Progenitor cell of endocrine pancreas (in vitro differentiated cells): ENCODE results near the gene FBXL2. TPM values are rescaled to one million over a fixed set of nuclear protein-coding genes. Genes with fewer than 3 reads are reported as not detected.

Source experiments
- DNase-seq: peaks from one replicate; pipeline ENCODE4 v3.0.0; 2021; ENCODE audit warnings: low spot score; ENCODE audit not compliant: unreplicated experiment
- H3K27ac Mint-ChIP-seq: 2 replicates; pipeline ENCODE4 v1.8.0; 2021; ENCODE audit warnings: mild to moderate bottlenecking, moderate library complexity, mixed read lengths
- H3K27me3 Mint-ChIP-seq: 2 replicates; pipeline ENCODE4 v1.8.0; 2021; ENCODE audit warnings: mixed read lengths
- H3K36me3 Mint-ChIP-seq: 2 replicates; pipeline ENCODE4 v1.8.0; 2022; ENCODE audit warnings: mixed read lengths; ENCODE audit not compliant: insufficient read depth
- H3K4me1 Mint-ChIP-seq: 2 replicates; pipeline ENCODE4 v1.8.0; 2021; ENCODE audit warnings: low read depth, mixed read lengths
- H3K4me3 Mint-ChIP-seq: 2 replicates; pipeline ENCODE4 v1.8.0; 2021; ENCODE audit warnings: low read depth, mild to moderate bottlenecking, moderate library complexity, mixed read lengths
- H3K9me3 Mint-ChIP-seq: 2 replicates; pipeline ENCODE4 v1.8.0; 2021; ENCODE audit warnings: low read depth, mixed read lengths
- total RNA-seq: library from RNA; stranded (reverse); gene quantifications from 2 replicates; pipeline ENCODE4 v1.2.1, GENCODE V29; 2021
- TF ChIP-seq, protein P1 (sequence below): fragments of 200-600 bp; sonication (generic); IDR thresholded peaks from one replicate; pipeline ENCODE4 v1.5.0; 2021; ENCODE audit warnings: antibody characterized with exemption, mild to moderate bottlenecking; ENCODE audit not compliant: unreplicated experiment

Gene FBXL2
- total RNA-seq, 1 donor from 2014 or later, result 23.9 TPM

DNA sequence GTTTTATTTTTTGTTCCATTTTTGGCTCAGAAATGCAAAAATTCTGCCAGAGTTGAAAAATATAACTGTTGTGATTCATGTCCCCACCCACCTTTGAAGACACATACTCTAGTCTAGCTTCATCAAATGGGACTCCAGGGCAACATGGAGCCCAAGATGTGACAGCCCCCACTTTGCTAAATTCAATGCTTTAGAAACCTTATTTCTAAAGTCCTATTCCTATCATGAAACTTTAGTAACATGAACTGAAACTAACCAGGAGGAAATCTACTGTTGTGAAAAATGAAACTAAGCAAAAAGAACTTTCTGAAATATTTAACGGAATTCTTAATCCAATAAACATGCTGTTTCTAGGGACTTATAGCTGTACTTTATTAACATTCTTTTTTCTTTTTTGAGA is 142.7 kb downstream of the FBXL2 start:
- Mint-ChIP-seq H3K4me1 (no peaks in the 10 kb centered on the region), H3K36me3 (peaks cover 28% of the 10 kb centered on the region), H3K4me3 (no peak overlapping the region), H3K9me3 (no peaks in the 10 kb centered on the region), H3K27ac (no peak overlapping the region), H3K27me3 (no peaks in the 10 kb centered on the region)
- TF ChIP-seq, protein P1, sequence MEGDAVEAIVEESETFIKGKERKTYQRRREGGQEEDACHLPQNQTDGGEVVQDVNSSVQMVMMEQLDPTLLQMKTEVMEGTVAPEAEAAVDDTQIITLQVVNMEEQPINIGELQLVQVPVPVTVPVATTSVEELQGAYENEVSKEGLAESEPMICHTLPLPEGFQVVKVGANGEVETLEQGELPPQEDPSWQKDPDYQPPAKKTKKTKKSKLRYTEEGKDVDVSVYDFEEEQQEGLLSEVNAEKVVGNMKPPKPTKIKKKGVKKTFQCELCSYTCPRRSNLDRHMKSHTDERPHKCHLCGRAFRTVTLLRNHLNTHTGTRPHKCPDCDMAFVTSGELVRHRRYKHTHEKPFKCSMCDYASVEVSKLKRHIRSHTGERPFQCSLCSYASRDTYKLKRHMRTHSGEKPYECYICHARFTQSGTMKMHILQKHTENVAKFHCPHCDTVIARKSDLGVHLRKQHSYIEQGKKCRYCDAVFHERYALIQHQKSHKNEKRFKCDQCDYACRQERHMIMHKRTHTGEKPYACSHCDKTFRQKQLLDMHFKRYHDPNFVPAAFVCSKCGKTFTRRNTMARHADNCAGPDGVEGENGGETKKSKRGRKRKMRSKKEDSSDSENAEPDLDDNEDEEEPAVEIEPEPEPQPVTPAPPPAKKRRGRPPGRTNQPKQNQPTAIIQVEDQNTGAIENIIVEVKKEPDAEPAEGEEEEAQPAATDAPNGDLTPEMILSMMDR, result no peak
- no peak for DNase-seq

GRCh38 chr3:33420966-33421365 is 143.7 kb downstream of the FBXL2 start:
- TF ChIP-seq, protein P1, result no peak
- Mint-ChIP-seq H3K9me3 (no peaks in the 10 kb centered on the region), H3K4me3 (no peak overlapping the region), H3K27ac (no peak overlapping the region), H3K27me3 (no peaks in the 10 kb centered on the region), H3K36me3 (peaks cover 27% of the 10 kb centered on the region), H3K4me1 (no peaks in the 10 kb centered on the region)
- DNase-seq, result no peak

GRCh38 chr3:33424606-33425452 is 147.6 kb downstream of the FBXL2 start:
- H3K36me3 Mint-ChIP-seq, result peaks cover 14% of the 10 kb centered on the region
- H3K27ac Mint-ChIP-seq, result no peak overlapping the region
- H3K4me1 Mint-ChIP-seq, result peaks cover 16% of the 10 kb centered on the region

GRCh38 chr3:33425453-33425852 is 148.2 kb downstream of the FBXL2 start:
- Mint-ChIP-seq H3K27ac (no peak overlapping the region), H3K36me3 (peaks cover 12% of the 10 kb centered on the region), H3K27me3 (no peaks in the 10 kb centered on the region), H3K4me1 (peaks cover 16% of the 10 kb centered on the region), H3K4me3 (no peak overlapping the region), H3K9me3 (no peaks in the 10 kb centered on the region)
- TF ChIP-seq, protein P1, result no peak
- no peak for DNase-seq

More at GRCh38 chr3:33424606-33425452, 147.6 kb downstream of the FBXL2 start:
- Mint-ChIP-seq H3K9me3 (no peaks in the 10 kb centered on the region), H3K4me3 (no peak overlapping the region), H3K27me3 (no peaks in the 10 kb centered on the region)
- no peak for DNase-seq
- TF ChIP-seq, protein P1, result no peak

DNA sequence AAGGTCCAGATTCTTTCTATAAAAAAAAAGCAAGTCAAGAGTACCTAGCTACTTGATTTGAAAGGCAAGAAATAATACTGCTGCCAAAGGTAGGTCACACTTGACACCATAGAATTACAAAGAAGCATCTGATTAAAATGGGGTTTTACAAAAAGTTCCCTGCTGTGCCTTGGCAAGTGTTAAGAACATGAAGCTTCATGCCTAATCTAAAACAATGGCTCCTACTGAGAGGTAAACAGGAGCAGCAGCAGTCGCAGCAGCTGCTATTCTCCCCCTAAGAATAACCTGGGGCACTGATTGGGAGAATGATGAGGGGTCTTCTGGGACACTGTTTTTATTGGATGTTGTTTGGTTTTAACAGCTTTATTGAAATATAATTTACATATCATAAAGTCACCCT is 148.8 kb downstream of the FBXL2 start:
- Mint-ChIP-seq H3K4me3 (no peak overlapping the region), H3K27me3 (no peaks in the 10 kb centered on the region), H3K9me3 (no peaks in the 10 kb centered on the region), H3K36me3 (peaks cover 8% of the 10 kb centered on the region), H3K4me1 (peaks cover 20% of the 10 kb centered on the region), H3K27ac (no peak overlapping the region)
- TF ChIP-seq, protein P1, result no peak
- DNase-seq, result no peak
